Large intestine (tissue), 3 donors: ENCODE data around the gene PPEF1. TPM values are rescaled to one million over a fixed set of nuclear protein-coding genes. Genes with fewer than 3 reads are reported as not detected.

Source experiments
- DNase-seq, 2 donors: peaks; one replicate each; pipeline versions ENCODE4 v3.0.0 to v3.0.0-alpha.2; 2013
- H3K27ac ChIP-seq: one replicate; pipeline ENCODE4 v1.5.1; 2013; ENCODE audit warnings: low read length
- H3K27me3 ChIP-seq: 2 replicates; pipeline ENCODE4 v1.6.1; 2013; ENCODE audit warnings: low read length; ENCODE audit not compliant: control insufficient read depth, insufficient read depth
- H3K36me3 ChIP-seq: 2 replicates; pipeline ENCODE4 v1.6.1; 2013; ENCODE audit warnings: low read length; ENCODE audit not compliant: control insufficient read depth, insufficient read depth
- H3K4me1 ChIP-seq: one replicate; pipeline ENCODE4 v1.6.1; 2013; ENCODE audit warnings: low read length; ENCODE audit not compliant: control insufficient read depth, insufficient read depth
- H3K4me3 ChIP-seq: one replicate; pipeline ENCODE4 v1.5.1; 2013; ENCODE audit warnings: low read length
- H3K9me3 ChIP-seq: one replicate; pipeline ENCODE4 v1.6.1; 2013; ENCODE audit warnings: mild to moderate bottlenecking, low read depth, low read length, moderate library complexity; ENCODE audit not compliant: control insufficient read depth
- WGBS: methylation state at CpG from one replicate; pipeline ENCODE4 v1.1.5; 2013; ENCODE audit warnings: low lambda C conversion rate; ENCODE audit not compliant: insufficient coverage; 5-methylcytosine and 5-hydroxymethylcytosine counted together
- polyA plus RNA-seq: library from polyadenylated mRNA; unstranded; fragments of 120-200 nt; gene quantifications from one replicate; pipeline ENCODE4 v1.2.1, GENCODE V29; 2013

Gene PPEF1
- polyA plus RNA-seq, 1 donor = 1.7 TPM

DNA sequence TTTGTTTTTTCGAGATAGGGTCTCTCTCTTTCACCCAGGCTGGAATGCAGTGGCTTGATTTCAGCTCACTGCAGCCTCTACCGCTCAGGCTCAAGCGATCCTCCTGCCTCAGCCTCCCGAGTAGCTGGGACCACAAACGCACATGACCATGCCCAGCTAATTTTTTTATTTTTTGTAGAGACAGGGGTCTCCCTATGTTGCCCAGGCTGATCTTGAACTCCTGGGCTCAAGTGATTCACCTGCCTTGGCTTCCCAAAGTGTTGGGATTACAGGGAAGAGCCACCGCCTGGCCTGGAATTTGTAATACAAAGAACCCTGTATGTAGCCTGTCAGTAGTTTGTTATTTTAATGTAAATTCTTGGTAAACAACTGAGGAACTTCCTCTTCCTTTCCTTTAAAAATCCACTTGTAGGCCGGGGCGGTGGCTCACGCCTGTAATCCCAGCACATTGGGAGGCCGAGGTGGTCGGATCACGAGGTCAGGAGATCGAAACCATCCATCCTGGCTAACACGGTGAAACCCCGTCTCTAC is 157.0 kb downstream of the PPEF1 start:
- no peak overlapping the region for H3K27ac ChIP-seq
- no peaks in the 10 kb centered on the region for H3K4me1 ChIP-seq
- WGBS = no CpG with 5 or more reads among the region's 15 CpGs
- H3K4me3 ChIP-seq = no peak overlapping the region
- no peaks in the 10 kb centered on the region for H3K9me3 ChIP-seq
- DNase-seq = no peak
- no peaks in the 10 kb centered on the region for H3K36me3 ChIP-seq
- no peaks in the 10 kb centered on the region for H3K27me3 ChIP-seq

DNA sequence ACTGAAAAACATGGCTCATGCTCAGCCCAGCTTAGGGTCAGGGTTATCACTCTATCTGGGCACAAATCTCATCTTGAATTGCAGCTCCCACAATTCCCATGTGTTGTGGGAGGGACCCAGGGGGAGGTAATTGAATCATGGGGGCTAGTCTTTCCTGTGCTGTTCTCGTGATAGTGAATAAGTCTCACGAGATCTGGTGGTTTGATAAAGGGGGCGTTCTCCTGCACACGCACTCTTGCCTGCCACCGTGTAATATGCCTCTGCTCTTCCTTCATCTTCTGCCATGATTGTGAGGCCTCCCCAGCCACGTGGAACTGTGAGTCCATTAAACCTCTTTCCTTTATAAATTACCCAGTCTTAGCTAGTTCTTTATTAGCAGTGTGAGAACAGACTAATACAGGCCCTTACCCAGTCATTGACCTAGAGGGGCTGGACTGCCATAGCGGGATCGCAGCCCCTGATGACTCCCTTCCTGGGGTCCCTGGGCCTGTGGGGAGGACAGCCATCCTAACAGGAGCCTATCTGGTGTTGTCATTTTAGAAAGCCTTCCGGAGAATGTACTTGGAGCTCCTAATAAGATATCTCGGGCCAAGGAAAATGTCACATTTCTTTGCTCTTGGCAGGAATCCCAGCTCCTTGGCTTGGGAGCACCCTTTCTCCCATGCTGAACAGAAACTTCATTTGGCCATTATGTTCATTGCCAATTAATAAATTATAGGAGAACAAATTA is 163.9 kb downstream of the PPEF1 start:
- Histone ChIP-seq H3K27ac (no peak overlapping the region), H3K27me3 (no peaks in the 10 kb centered on the region), H3K36me3 (no peaks in the 10 kb centered on the region), H3K9me3 (no peaks in the 10 kb centered on the region), H3K4me3 (no peak overlapping the region), H3K4me1 (no peaks in the 10 kb centered on the region)
- DNase-seq = no peak
- no CpG with 5 or more reads among the region's 10 CpGs for WGBS

DNA sequence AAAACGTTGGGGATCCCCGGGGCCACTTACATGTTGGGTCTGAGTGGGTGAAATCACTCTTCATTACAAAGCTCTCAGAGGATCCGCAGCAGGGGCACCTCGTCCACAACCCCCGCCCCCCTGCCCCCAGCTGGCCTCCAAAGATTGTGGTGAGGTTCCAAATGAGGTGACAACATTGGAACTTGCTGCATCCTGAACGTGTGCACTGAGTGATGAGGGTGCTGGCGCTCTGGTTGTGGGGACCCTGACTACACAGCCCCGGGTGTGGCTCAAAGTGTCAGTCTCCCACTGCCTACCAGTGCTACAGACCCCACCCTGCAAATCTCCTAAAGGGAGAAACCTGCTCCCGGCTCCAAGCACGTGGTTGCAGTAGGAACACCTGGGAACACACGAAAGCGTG is 164.5 kb downstream of the PPEF1 start:
- Histone ChIP-seq H3K4me1 (peaks cover under 1% of the 10 kb centered on the region), H3K27me3 (no peaks in the 10 kb centered on the region), H3K36me3 (no peaks in the 10 kb centered on the region), H3K9me3 (no peaks in the 10 kb centered on the region), H3K4me3 (no peak overlapping the region), H3K27ac (no peak overlapping the region)
- no peak for DNase-seq
- no CpG with 5 or more reads among the region's 12 CpGs for WGBS

DNA sequence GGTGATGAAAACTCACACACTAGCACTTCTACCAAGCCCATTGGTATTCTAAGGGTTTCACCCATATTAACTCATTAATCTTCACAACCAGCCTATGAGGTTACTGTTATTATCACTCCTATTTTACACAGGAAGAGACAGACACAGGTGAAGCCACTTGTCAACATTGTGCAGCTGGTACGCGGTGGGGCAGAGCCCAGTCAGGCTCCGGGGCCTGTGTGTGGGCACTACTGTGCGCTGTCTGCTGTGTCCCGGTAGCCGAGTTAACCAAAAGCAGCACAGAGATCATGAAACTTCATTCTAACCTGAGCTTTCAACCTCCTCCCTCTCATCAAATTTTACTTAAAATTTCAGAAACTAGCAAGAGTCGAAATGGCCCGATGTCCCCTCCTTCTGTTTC is 165.2 kb downstream of the PPEF1 start:
- Histone ChIP-seq H3K27ac (no peak overlapping the region), H3K9me3 (no peaks in the 10 kb centered on the region)

DNA sequence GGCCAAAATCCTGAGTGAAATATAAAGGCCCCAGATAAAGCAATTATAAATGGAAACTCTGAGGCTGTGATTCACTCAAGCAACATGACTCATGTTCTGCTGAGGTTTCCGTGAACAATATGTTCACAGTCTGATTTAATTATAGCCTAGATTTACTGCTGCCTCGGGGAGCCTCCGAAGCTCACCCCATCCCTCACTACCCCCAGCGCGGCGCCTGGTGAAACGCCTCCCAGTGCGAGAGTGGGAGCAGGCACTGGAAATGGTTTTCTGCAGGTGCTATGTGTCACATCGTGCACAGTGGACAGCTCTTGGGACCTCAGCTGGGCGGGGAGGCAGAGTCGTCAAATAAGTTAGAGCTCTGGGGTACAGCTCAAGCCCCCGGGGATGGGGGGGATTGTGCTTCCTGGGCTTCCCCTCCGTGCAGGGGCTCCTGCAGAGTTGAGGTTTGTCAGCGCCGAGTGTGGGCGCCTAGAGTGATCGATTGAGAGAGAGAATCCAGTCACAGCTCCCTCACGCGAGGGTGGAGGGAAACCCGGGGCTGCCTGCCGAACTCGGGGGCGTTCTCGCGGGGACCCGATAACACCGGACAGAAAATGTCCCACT is 165.8 kb downstream of the PPEF1 start:
- H3K36me3 ChIP-seq = no peaks in the 10 kb centered on the region
- H3K9me3 ChIP-seq = no peaks in the 10 kb centered on the region
- H3K27ac ChIP-seq = no peak overlapping the region
- 80% methylated on average over 1 of the region's 27 CpGs for WGBS
- H3K4me1 ChIP-seq = peaks cover 6% of the 10 kb centered on the region
- no peaks in the 10 kb centered on the region for H3K27me3 ChIP-seq
- no peak overlapping the region for H3K4me3 ChIP-seq
- no peak for DNase-seq

More for the DNA sequence above, 165.2 kb downstream of the PPEF1 start:
- no peak for DNase-seq
- Histone ChIP-seq H3K36me3 (no peaks in the 10 kb centered on the region), H3K4me1 (peaks cover 4% of the 10 kb centered on the region), H3K4me3 (no peak overlapping the region), H3K27me3 (no peaks in the 10 kb centered on the region)
- no CpG with 5 or more reads among the region's 8 CpGs for WGBS

DNA sequence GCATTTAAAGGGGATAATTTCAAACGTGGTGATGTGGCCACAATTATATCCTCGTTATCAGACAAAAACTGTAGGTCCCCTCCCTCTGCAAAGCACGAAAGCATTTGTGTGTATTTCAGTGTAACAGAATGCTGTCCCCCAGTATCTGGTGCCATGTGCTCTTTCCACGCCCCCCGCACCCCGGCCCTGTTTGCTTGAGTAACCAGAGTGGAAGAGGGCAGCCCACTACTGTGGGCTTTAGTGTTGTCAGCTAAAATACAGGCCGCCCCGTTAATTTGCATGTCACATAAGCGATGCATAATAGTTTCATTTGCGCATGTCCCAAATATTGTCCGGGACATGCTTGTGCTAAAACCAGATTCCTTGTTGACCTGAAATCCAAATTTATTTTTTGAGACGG is 166.4 kb downstream of the PPEF1 start:
- no peak overlapping the region for H3K4me3 ChIP-seq
- H3K4me1 ChIP-seq = peaks cover 6% of the 10 kb centered on the region
- no peaks in the 10 kb centered on the region for H3K9me3 ChIP-seq
- H3K27me3 ChIP-seq = no peaks in the 10 kb centered on the region
- DNase-seq = no peak
- no peak overlapping the region for H3K27ac ChIP-seq
- H3K36me3 ChIP-seq = no peaks in the 10 kb centered on the region
- WGBS = no CpG with 5 or more reads among the region's 12 CpGs

DNA sequence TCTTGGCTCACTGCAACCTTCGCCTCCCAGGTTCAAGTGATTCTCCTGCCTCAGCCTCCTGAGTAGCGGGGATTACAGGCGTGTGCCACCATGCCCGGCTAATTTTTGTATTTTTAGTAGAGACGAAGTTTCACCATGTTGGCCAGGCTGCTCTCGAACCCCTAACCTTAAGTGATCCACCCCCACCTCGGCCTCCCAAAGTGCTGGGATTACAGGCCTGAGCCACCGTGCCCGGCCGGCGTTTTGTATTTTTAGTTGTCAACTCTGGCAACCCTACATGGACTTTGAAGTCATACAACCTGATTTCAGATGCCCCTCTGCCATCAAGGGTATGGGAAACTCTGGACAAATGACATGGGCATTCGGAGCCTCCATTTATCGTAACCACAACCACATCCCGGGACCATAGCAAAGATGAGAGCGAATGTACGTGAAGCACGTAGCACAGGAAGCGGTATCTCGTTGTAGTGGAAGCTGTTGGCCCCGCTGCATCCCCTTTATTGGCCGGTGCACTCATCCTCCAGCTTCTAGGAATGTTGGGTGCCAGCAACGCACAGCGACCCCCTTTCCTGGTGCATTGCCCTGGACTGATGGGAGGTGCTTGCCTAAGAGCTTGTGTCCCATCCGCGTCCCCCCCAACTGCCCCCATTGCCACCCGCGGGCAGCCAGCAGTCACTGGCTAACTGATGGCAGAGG is 167.3 kb downstream of the PPEF1 start:
- no CpG with 5 or more reads among the region's 27 CpGs for WGBS
- Histone ChIP-seq H3K9me3 (no peaks in the 10 kb centered on the region), H3K4me1 (peaks cover 6% of the 10 kb centered on the region), H3K27me3 (no peaks in the 10 kb centered on the region), H3K27ac (no peak overlapping the region), H3K4me3 (no peak overlapping the region), H3K36me3 (no peaks in the 10 kb centered on the region)
- DNase-seq = no peak

DNA sequence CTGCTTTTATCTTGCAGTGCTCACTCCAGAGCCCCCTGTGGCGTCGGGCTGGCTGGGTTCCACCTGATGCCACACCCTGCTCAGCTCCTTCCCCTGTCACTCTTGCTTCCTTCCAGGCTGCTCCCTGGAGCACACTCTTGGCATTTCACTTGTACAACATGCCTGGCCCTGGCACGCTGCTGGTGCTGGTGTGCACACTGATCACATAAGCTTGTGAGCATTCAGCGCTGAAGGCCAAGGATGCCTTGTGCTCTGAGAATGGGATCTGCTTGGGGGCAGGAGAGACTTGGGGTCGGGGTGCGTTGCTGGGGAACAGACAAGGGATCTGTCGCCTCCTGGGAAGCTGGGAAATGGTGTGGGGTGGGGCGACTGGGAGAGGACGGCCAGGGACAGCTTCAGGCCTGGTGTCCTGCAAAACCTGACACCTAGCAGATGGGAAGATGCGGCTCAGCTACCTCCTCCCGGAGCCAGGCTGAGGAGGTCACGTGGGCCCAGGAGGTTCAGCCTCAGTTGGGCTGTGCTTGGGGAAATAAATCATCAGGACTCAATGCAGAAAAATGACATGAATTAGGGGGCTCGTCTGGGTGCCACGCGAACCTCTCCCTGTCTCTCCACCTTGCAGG is 167.9 kb downstream of the PPEF1 start:
- DNase-seq = no peak
- H3K27ac ChIP-seq = no peak overlapping the region

DNA sequence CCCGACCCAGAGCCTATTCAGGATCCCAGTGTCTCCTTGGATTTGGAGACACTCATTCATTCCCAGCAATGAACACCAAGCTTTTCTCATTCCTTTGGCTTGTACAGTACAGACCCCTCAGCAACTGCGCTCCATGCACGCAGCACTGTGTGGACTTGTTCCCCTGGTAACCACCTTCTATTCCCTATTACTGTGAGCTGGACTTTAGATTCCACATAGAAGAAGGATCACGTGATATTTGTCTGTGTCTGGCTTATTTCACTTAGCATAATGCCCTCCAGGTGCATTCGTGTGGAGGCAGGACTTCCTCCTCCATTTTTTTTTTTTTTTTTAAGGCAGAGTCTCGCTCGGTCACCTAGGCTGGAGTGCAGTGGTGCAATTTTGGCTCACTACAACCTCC is 170.0 kb downstream of the PPEF1 start:
- DNase-seq = peak; percentile 56 to 80
- no CpG with 5 or more reads among the region's 7 CpGs for WGBS
- Histone ChIP-seq H3K36me3 (no peaks in the 10 kb centered on the region), H3K4me1 (peaks cover 6% of the 10 kb centered on the region), H3K27me3 (no peaks in the 10 kb centered on the region), H3K9me3 (no peaks in the 10 kb centered on the region), H3K27ac (no peak overlapping the region), H3K4me3 (no peak overlapping the region)

More for the DNA sequence above, 167.9 kb downstream of the PPEF1 start:
- no CpG with 5 or more reads among the region's 15 CpGs for WGBS
- no peaks in the 10 kb centered on the region for H3K36me3 ChIP-seq
- no peak overlapping the region for H3K4me3 ChIP-seq
- no peaks in the 10 kb centered on the region for H3K9me3 ChIP-seq
- H3K27me3 ChIP-seq = no peaks in the 10 kb centered on the region
- peaks cover 6% of the 10 kb centered on the region for H3K4me1 ChIP-seq
